GM18868 (cell line): ENCODE results near the gene HLF.

Experiments used
- ATAC-seq: cut with Tn5 transposase; IDR thresholded peaks from one replicate; pipeline ENCODE4 v1.9.1; 2021; ENCODE audit warnings: mild to moderate bottlenecking, moderate library complexity; ENCODE audit not compliant: unreplicated experiment

Gene HLF

GRCh38 chr17:55305321-55306087 lies 40.7 kb downstream of the HLF start:
- no peak for ATAC-seq

DNA sequence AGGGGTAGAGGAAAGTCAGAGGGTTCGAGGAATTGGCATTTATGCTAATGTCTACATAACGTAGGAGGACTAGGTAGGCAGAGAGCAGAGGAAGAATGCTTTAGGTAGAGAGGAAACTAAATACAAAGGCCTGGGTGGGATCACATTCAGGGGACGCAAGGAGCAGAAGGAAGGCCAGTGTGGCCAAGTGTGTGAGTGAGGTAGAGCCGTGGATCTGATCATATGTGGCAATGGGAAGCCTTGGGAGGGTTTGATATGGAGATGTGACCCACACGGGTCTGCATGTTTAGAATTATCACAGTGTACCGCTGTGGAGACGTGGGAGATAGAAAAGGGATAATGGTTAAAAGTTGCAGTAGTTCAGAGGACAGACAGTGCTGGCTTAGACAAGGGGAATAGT lies 43.1 kb downstream of the HLF start:
- no peak for ATAC-seq

DNA sequence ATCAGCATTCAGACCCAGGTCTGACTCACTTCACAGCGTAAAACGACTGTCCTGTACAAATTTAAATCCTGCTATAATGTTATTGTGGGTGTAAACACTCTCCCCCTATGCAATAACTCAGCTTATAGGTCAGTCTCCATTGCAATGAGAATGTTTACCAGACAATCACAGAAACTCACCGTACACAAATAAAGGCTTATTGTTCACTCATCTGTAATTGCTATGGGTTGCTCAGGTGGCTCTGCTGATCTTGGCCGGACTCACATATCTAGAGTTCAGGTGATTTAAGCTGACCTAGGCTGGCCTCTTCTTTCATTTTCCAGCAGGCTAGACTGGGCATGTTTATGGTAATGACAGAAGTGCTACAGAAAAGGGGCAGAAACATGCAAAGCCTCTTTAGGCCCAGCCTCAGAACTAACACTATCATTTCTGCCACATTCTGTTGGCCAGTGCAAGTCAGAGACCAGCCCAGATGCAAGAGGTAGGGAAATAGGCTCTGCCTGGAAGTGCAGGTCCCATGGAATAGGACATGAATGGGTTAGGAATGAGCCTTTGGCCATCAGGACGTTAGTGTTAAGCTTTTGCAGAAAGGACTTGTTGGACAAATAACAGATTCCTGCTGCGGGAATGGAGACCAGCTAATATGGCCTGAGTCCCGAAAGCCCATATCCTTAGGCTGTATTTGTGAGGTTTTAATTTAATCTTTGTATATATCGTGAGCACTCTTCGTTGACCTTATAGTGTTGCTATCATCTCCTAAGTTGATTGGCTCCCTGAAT lies 44.0 kb downstream of the HLF start:
- ATAC-seq, result no peak

DNA sequence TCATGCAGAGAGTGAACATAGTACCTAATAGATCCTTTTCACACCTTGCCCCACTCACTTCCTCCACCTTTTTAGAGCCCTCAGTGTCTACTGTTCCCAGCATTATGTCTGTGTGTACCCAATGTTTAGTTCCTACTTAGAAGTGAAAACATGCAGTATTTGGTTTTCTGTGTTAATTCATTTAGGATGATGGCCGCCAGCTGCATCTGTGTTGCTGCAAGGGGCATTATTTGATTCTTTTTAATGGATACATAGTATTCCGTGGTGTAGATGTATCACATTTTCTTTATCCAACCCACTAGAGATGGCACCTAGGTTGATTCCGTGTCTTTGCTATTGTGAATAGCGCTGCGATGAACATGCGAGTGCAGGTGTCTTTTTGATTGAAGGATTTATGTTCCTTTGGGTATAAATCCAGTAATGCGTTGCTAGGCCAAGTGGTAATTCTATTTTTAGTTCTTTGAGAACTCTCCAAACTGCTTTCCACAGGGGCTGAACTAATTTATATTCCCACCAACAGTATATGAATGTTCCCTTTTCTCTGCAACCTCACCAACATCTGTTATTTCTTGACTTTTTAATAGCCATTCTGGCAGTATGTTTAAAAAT lies 47.1 kb downstream of the HLF start:
- ATAC-seq, result no peak

DNA sequence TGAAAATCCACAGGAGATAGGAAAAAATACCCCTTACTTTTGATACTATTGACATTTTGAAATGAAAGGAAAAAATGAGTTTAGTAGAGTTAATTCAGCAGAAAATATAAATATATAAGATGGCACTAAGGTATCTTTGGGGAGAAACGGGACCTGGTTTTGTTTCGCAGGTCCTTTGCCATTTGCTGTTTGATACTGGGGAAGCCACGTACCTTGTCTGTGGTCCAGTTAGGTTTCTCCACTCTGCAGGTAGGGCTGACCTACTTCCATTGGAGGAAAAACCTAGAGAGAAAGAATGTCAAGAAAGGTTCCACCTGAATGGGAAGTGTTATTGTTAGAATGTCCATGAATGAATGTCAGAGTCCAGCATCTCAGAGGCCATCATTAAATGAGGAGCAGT lies 48.1 kb downstream of the HLF start:
- ATAC-seq, result no peak

- ATAC-seq, result no peak
Observed at GRCh38 chr17:55314061-55314783, 49.5 kb downstream of the HLF start.

DNA sequence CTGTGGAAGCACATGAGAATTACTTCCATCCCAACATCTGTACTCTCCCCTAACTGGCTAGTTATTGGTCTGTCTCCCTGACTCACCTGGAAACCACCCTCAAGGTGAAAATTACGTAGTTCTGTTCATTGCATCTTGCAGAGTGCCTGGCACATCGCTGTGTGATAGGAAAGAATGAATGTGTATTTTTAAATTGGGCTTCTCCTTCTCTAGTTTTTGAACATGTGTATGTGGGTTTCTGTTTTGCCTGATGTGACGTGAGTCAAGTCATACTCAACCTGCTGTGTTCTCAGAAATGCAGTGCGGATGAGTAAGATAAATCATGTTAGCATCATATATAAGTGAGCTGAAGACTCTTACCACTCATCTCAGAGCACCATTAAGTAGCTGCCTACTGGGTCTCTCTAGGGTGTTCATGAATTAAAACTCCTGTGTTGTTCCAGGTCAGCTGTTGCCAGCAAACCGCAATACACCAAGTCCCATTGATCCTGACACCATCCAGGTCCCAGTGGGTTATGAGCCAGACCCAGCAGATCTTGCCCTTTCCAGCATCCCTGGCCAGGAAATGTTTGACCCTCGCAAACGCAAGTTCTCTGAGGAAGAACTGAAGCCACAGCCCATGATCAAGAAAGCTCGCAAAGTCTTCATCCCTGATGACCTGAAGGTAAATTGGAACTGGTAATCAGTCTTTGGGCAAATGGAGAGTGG lies 50.2 kb downstream of the HLF start:
- ATAC-seq, result no peak

DNA sequence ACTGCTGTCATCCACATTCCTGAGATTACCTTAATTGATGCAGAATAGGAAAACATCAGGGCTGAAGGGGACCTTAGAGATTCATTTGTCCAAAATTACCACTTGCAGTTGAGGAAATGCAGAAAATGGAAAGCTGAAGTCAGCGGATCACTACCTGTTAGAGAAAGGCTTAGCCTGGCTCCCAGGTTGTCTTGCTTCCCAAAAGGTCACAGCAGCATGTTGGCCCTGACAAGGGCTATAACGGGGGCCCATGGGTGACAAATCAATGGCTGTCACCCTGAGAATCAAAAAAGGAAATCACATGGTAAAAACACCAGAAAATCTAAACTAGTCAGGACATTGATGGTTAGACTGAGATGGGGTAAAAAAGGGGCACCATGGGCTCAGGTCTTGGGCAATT lies 51.7 kb downstream of the HLF start:
- ATAC-seq, result no peak

- no peak for ATAC-seq
Observed at GRCh38 chr17:55317284-55317683, 52.5 kb downstream of the HLF start.

GRCh38 chr17:55318081-55318480 lies 53.3 kb downstream of the HLF start:
- ATAC-seq, result no peak

GRCh38 chr17:55318715-55319487 lies 54.1 kb downstream of the HLF start:
- ATAC-seq, result no peak

- ATAC-seq, result no peak
Observed at GRCh38 chr17:55319933-55320593, 55.3 kb downstream of the HLF start.

DNA sequence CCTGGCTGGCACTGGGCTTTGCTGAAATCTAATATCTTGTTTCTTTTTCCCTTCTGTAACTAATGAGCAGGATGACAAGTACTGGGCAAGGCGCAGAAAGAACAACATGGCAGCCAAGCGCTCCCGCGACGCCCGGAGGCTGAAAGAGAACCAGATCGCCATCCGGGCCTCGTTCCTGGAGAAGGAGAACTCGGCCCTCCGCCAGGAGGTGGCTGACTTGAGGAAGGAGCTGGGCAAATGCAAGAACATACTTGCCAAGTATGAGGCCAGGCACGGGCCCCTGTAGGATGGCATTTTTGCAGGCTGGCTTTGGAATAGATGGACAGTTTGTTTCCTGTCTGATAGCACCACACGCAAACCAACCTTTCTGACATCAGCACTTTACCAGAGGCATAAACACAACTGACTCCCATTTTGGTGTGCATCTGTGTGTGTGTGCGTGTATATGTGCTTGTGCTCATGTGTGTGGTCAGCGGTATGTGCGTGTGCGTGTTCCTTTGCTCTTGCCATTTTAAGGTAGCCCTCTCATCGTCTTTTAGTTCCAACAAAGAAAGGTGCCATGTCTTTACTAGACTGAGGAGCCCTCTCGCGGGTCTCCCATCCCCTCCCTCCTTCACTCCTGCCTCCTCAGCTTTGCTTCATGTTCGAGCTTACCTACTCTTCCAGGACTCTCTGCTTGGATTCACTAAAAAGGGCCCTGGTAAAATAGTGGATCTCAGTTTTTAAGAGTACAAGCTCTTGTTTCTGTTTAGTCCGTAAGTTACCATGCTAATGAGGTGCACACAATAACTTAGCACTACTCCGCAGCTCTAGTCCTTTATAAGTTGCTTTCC lies 56.0 kb downstream of the HLF start:
- ATAC-seq, result no peak

DNA sequence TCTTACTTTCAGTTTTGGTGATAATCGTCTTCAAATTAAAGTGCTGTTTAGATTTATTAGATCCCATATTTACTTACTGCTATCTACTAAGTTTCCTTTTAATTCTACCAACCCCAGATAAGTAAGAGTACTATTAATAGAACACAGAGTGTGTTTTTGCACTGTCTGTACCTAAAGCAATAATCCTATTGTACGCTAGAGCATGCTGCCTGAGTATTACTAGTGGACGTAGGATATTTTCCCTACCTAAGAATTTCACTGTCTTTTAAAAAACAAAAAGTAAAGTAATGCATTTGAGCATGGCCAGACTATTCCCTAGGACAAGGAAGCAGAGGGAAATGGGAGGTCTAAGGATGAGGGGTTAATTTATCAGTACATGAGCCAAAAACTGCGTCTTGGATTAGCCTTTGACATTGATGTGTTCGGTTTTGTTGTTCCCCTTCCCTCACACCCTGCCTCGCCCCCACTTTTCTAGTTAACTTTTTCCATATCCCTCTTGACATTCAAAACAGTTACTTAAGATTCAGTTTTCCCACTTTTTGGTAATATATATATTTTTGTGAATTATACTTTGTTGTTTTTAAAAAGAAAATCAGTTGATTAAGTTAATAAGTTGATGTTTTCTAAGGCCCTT lies 56.8 kb downstream of the HLF start:
- ATAC-seq, result no peak

DNA sequence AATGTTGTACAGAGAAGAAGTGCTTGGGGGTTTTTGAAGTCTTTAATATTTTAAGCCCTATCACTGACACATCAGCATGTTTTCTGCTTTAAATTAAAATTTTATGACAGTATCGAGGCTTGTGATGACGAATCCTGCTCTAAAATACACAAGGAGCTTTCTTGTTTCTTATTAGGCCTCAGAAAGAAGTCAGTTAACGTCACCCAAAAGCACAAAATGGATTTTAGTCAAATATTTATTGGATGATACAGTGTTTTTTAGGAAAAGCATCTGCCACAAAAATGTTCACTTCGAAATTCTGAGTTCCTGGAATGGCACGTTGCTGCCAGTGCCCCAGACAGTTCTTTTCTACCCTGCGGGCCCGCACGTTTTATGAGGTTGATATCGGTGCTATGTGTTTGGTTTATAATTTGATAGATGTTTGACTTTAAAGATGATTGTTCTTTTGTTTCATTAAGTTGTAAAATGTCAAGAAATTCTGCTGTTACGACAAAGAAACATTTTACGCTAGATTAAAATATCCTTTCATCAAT lies 57.8 kb downstream of the HLF start:
- no peak for ATAC-seq

GRCh38 chr17:55323518-55324295 lies 58.9 kb downstream of the HLF start:
- ATAC-seq, result no peak
